Tibial nerve (tissue), 4 donors: ENCODE results near the gene NLRP6. TPM values are rescaled to one million over a fixed set of nuclear protein-coding genes. Genes with fewer than 3 reads are reported as not detected.

Source experiments
- DNase-seq, 2 donors: peaks; one replicate each; pipeline ENCODE4 v3.0.0-alpha.2; 2019; ENCODE audit warnings: low spot score in 2 of 2
- H3K27ac ChIP-seq, 4 donors: fragments of 200-600 bp; sonication (generic) in 3 of 4; one replicate each; pipeline ENCODE4 v1.5.1; 2017 to 2019; ENCODE audit warnings: mild to moderate bottlenecking in 1 of 4
- H3K27me3 ChIP-seq, 2 donors: fragments of 200-600 bp; sonication (generic) in 1 of 2; one replicate each; pipeline versions ENCODE4 v1.5.1 to v1.6.0; 2017 to 2019
- H3K36me3 ChIP-seq, 3 donors: fragments of 200-600 bp; sonication (generic); one replicate each; pipeline ENCODE4 v1.5.1; 2018 to 2019
- H3K4me1 ChIP-seq, 4 donors: fragments of 200-600 bp; sonication (generic) in 3 of 4; one replicate each; pipeline ENCODE4 v1.5.1; 2017 to 2019
- H3K4me3 ChIP-seq, 4 donors: fragments of 200-600 bp; sonication (generic) in 3 of 4; one replicate each; pipeline ENCODE4 v1.5.1; 2017 to 2019; ENCODE audit warnings: mild to moderate bottlenecking in 1 of 4, moderate library complexity in 1 of 4
- H3K9me3 ChIP-seq, 4 donors: fragments of 200-600 bp; sonication (generic) in 3 of 4; one replicate each; pipeline ENCODE4 v1.5.1; 2017 to 2019
- CTCF ChIP-seq, 5 experiments: fragments of 200-600 bp in 3 of 5; fragments of 450-650 bp in 2 of 5; sonication (generic) in 3 of 5; IDR thresholded peaks; one replicate each; pipeline ENCODE4 v1.5.1; 2016 to 2019; ENCODE audit warnings: antibody characterized with exemption in 5 of 5, mild to moderate bottlenecking in 3 of 5, moderate library complexity in 2 of 5
- EP300 ChIP-seq, 2 donors: sonication (generic); formaldehyde crosslinking; IDR thresholded peaks; one replicate each; pipeline ENCODE4 v1.6.1; 2017; ENCODE audit warnings: antibody characterized with exemption in 2 of 2, mild to moderate bottlenecking in 1 of 2
- POLR2A ChIP-seq, 2 donors: fragments of 450-650 bp; IDR thresholded peaks; one replicate each; pipeline ENCODE4 v1.6.1; 2017; ENCODE audit warnings: antibody characterized with exemption in 2 of 2, mild to moderate bottlenecking in 2 of 2, moderate library complexity in 2 of 2
- WGBS, 2 donors: methylation state at CpG; one replicate each; pipeline ENCODE4 v1.1.5; 2018; 5-methylcytosine and 5-hydroxymethylcytosine counted together
- total RNA-seq, 4 donors: library from RNA; depleted of rRNA; stranded (reverse); fragments of >200 nt; gene quantifications; one replicate each; pipeline ENCODE4 v1.1.0, GENCODE V29; 2016

NLRP6 gene
- total RNA-seq, 4 donors from 2014 or later: 1.0 to 3.3 (median 1.7) TPM

- H3K4me3 ChIP-seq: no peak overlapping the region
- no peak for TF ChIP-seq POLR2A (IDR thresholded peaks at IDR 0.05)
- TF ChIP-seq CTCF (IDR thresholded peaks at IDR 0.05): no peak
- no peak for TF ChIP-seq EP300 (IDR thresholded peaks at IDR 0.05)
- peaks cover 0 to 30% (median 24%) of the 10 kb centered on the region in 4 donors for H3K4me1 ChIP-seq
- H3K9me3 ChIP-seq: no peaks in the 10 kb centered on the region
- peak overlapping the region in 1 of 4 donors; percentile 10 for H3K27ac ChIP-seq
- DNase-seq: peak in 1 of 2 donors; percentile 3
- 60 to 61% methylated on average over 4 of the region's 4 CpGs for WGBS, 2 donors
- no peaks in the 10 kb centered on the region for H3K36me3 ChIP-seq
- peaks cover 4 to 81% of the 10 kb centered on the region in 2 donors for H3K27me3 ChIP-seq
Measured at GRCh38 chr11:282171-282570, 4.0 kb downstream of the NLRP6 start.

GRCh38 chr11:282630-283360 is 4.6 kb downstream of the NLRP6 start:
- H3K4me1 ChIP-seq: peaks cover 0 to 31% (median 25%) of the 10 kb centered on the region in 4 donors
- H3K27ac ChIP-seq: peak overlapping the region in 1 of 4 donors; percentile 10
- DNase-seq: no peak
- TF ChIP-seq POLR2A (IDR thresholded peaks at IDR 0.05) (no peak), EP300 (IDR thresholded peaks at IDR 0.05) (no peak), CTCF (IDR thresholded peaks at IDR 0.05) (no peak)
- H3K4me3 ChIP-seq: no peak overlapping the region
- WGBS, 2 donors: 54 to 60% methylated on average over 13 of the region's 13 CpGs
- peaks cover 4 to 79% of the 10 kb centered on the region in 2 donors for H3K27me3 ChIP-seq
- H3K9me3 ChIP-seq: no peaks in the 10 kb centered on the region
- no peaks in the 10 kb centered on the region for H3K36me3 ChIP-seq

GRCh38 chr11:283405-284104 is 5.3 kb downstream of the NLRP6 start:
- Histone ChIP-seq H3K4me1 (peaks cover 0 to 39% (median 31%) of the 10 kb centered on the region in 4 donors), H3K4me3 (no peak overlapping the region), H3K27ac (no peak overlapping the region), H3K9me3 (no peaks in the 10 kb centered on the region), H3K27me3 (peaks cover 4 to 71% of the 10 kb centered on the region in 2 donors), H3K36me3 (no peaks in the 10 kb centered on the region)
- WGBS, 2 donors: 85 to 86% methylated on average over 23 of the region's 23 CpGs
- no peak for TF ChIP-seq EP300 (IDR thresholded peaks at IDR 0.05)
- TF ChIP-seq POLR2A (IDR thresholded peaks at IDR 0.05): no peak
- peak in 1 of 2 donors; percentile 2 for DNase-seq

GRCh38 chr11:284105-285020 is 6.2 kb downstream of the NLRP6 start:
- Histone ChIP-seq H3K36me3 (no peaks in the 10 kb centered on the region), H3K4me3 (no peak overlapping the region), H3K9me3 (no peaks in the 10 kb centered on the region), H3K4me1 (peaks cover 0 to 36% (median 27%) of the 10 kb centered on the region in 4 donors), H3K27me3 (peaks cover 4 to 65% of the 10 kb centered on the region in 2 donors), H3K27ac (no peak overlapping the region)
- no peak for DNase-seq
- 80 to 81% methylated on average over 21 to 24 of the region's 24 CpGs for WGBS, 2 donors
- TF ChIP-seq CTCF (IDR thresholded peaks at IDR 0.05) (no peak), POLR2A (IDR thresholded peaks at IDR 0.05) (no peak), EP300 (IDR thresholded peaks at IDR 0.05) (no peak)
